Measurements from ENCODE around the gene PTPMT1. TPM values are rescaled to one million over a fixed set of nuclear protein-coding genes. Genes with fewer than 3 reads are reported as not detected.

PTPMT1 gene
- total RNA-seq, 1 donor from 2014 or later = 79.1 TPM

- peak; percentile 91 for DNase-seq (ENCODE audit: low read depth)
Measured at GRCh38 chr11:47578524-47579494, 13.4 kb downstream of the PTPMT1 start, which contains the start of the genes KBTBD4 and NDUFS3. Gene KBTBD4, minus strand, starts transcription at chr11:47578970. Its CDS starts 19 bp downstream, at chr11:47578951. Gene NDUFS3, plus strand, starts transcription at chr11:47579074. Its CDS starts 18 bp downstream, at chr11:47579092.

GRCh38 chr11:47583844-47584243 is 18.4 kb downstream of the PTPMT1 start:
- no peak for DNase-seq (ENCODE audit: low read depth)

GRCh38 chr11:47586098-47586855 is 20.9 kb downstream of the PTPMT1 start, which contains the start of gene FAM180B:
Gene FAM180B, plus strand, starts transcription at chr11:47586678. Its CDS starts 91 bp downstream, at chr11:47586769.
- DNase-seq (ENCODE audit: low read depth) = peak; percentile 56

GRCh38 chr11:47587039-47587716 is 21.8 kb downstream of the PTPMT1 start:
- no peak for DNase-seq (ENCODE audit: low read depth)

GRCh38 chr11:47587723-47588326 is 22.4 kb downstream of the PTPMT1 start:
- DNase-seq (ENCODE audit: low read depth) = peak; percentile 86

GRCh38 chr11:47589118-47589517 is 23.7 kb downstream of the PTPMT1 start:
- DNase-seq (ENCODE audit: low read depth) = no peak

- no peak for DNase-seq (ENCODE audit: low read depth)
Measured at GRCh38 chr11:47589584-47589976, 24.2 kb downstream of the PTPMT1 start.

- no peak for DNase-seq (ENCODE audit: low read depth)
Measured at GRCh38 chr11:47589977-47590861, 24.8 kb downstream of the PTPMT1 start.

GRCh38 chr11:47591764-47592163 is 26.4 kb downstream of the PTPMT1 start:
- DNase-seq (ENCODE audit: low read depth) = no peak

GRCh38 chr11:47592251-47592650 is 26.9 kb downstream of the PTPMT1 start:
- DNase-seq (ENCODE audit: low read depth) = no peak

- no peak for DNase-seq (ENCODE audit: low read depth)
Measured at GRCh38 chr11:47592970-47593369, 27.6 kb downstream of the PTPMT1 start.

- DNase-seq (ENCODE audit: low read depth) = no peak
Measured at GRCh38 chr11:47593492-47593933, 28.1 kb downstream of the PTPMT1 start.

GRCh38 chr11:47593934-47594855 is 28.8 kb downstream of the PTPMT1 start, which contains the start of gene C1QTNF4:
Gene C1QTNF4, minus strand, starts transcription at chr11:47594411. Its CDS starts 3,601 bp downstream, at chr11:47590810.
- DNase-seq (ENCODE audit: low read depth) = no peak

- DNase-seq (ENCODE audit: low read depth) = no peak
Measured at GRCh38 chr11:47595029-47595428, 29.6 kb downstream of the PTPMT1 start.

- DNase-seq (ENCODE audit: low read depth) = no peak
Measured at GRCh38 chr11:47595967-47596366, 30.6 kb downstream of the PTPMT1 start.

- DNase-seq (ENCODE audit: low read depth) = peak; percentile 10
Measured at GRCh38 chr11:47599902-47600301, 34.5 kb downstream of the PTPMT1 start.

- DNase-seq (ENCODE audit: low read depth) = no peak
Measured at GRCh38 chr11:47603295-47603694, 37.9 kb downstream of the PTPMT1 start.

GRCh38 chr11:47605921-47606320 is 40.5 kb downstream of the PTPMT1 start:
- no peak for DNase-seq (ENCODE audit: low read depth)
